ENCODE measurements around the gene PPIAL4G. TPM values are rescaled to one million over a fixed set of nuclear protein-coding genes. Genes with fewer than 3 reads are reported as not detected.
"Not testable (repeated sequence)": the region's sequence is repeated elsewhere in the genome, so short reads cannot be mapped to it uniquely, and the experiment has no call there.

The PPIAL4G gene
- total RNA-seq, 1 donor from 2014 or later, result 0.05 TPM

DNA sequence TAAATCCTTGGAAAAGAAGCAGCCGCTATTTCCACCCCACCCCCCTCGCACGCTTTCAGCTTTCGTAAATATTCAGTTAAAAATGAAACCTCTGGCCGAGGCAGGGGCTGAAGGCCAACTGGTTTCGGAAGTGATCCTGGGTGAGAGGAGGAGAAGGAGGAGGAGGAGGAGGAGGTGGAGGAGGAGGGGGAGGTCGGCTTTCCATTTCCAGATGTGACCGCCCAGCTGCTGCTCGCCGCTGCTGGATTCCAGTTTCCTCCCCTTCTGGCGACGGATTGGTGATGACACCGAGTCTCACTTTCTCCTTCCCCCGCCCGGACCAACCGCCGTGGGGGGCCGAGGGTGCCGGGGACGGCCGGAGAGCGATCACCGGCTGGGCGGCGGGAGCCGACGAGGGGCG, 23.4 kb downstream of the PPIAL4G start:
- intact Hi-C loops (cut with micrococcal nuclease); H3K36me3 Mint-ChIP-seq (ENCODE audit: low read depth); H3K9me3 Mint-ChIP-seq; H3K4me1 Mint-ChIP-seq (ENCODE audit: low read depth); DNase-seq (ENCODE audit: low spot score); H3K27me3 Mint-ChIP-seq (ENCODE audit: low read depth); H3K27ac Mint-ChIP-seq: not testable (repeated sequence)
- H3K4me3 Mint-ChIP-seq (ENCODE audit: low read depth), result peak overlapping the region; percentile 51

DNA sequence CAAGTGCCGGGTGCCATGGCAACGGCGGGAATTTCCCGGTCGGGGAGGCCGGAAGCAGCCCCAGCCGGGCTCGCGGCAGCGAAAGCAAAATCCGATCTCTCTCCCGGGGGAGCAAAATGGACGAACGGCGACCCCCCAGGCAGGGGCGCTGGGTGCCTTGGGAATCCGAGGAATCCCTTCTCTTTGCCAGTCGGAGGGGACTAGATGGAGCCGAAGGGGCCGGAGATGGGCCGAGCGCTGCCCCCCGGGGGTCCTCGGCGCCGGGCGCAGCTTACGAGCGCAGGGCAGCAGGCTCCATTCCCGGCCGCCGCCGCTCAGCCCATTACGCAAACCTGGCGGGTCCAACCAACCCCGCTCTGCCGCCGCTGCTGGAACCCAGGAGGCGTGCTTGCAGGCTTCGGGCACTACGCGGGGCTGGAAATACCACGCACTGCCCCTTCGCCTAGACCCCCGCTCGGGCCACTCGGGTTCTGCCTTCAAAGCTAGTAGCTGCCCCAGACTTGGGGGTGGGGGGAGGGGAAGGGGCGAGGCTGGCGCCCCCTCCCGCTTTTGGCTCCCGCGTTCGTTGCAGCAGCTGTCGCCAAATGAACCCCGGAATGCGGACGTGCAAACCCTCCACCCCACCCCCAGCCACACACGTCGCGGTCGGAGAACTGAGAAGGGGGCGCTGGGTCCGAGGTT, 24.1 kb downstream of the PPIAL4G start:
- H3K9me3 Mint-ChIP-seq; H3K27me3 Mint-ChIP-seq (ENCODE audit: low read depth); H3K36me3 Mint-ChIP-seq (ENCODE audit: low read depth); intact Hi-C loops (cut with micrococcal nuclease); H3K4me1 Mint-ChIP-seq (ENCODE audit: low read depth): not testable (repeated sequence)
- peak overlapping the region; percentile 49 for H3K27ac Mint-ChIP-seq
- DNase-seq (ENCODE audit: low spot score), result peak; percentile 33
- H3K4me3 Mint-ChIP-seq (ENCODE audit: low read depth), result peak overlapping the region; percentile 70

DNA sequence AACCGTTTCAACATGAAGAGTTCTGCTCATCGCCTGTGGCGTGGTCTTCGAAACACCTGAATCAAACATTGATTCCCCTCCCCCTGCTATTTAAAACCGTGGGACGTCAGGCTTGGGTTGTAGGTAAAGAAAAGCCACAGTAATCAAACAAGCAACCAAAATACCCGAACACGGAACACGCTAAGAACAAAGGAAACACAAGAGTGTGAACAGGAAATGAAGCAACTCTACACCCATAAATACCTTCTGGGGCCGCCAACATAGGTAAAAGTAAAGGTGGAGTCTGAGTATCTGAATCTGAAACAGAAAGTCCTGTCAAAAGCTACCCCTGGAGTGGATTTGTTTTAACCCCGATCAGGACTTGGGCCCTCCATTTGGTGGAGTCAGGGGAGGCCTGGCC, 24.7 kb downstream of the PPIAL4G start:
- H3K4me1 Mint-ChIP-seq (ENCODE audit: low read depth); intact Hi-C loops (cut with micrococcal nuclease); H3K27me3 Mint-ChIP-seq (ENCODE audit: low read depth); H3K9me3 Mint-ChIP-seq; H3K36me3 Mint-ChIP-seq (ENCODE audit: low read depth): not testable (repeated sequence)
- H3K4me3 Mint-ChIP-seq (ENCODE audit: low read depth), result peak overlapping the region; percentile 88
- peak overlapping the region; percentile 91 for H3K27ac Mint-ChIP-seq
- peak; percentile 31 for DNase-seq (ENCODE audit: low spot score)

DNA sequence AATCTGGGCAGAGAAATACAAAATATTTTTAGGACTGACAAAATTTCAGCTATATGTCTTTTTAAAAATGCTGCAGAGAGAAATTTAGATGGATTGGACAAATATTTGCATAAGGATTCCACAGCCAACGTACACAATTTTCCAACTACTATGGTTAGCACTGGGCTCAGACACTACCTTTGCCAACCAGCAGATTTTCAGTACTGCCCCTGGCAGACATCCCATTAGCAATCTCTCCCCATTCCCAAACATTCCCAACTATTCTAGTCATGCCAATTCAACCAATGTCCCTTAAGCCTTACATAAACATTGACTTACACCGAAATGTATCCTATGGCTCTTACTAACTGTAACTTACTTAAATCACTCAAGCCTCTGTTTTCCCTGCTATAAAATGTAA, 30.3 kb downstream of the PPIAL4G start:
- H3K36me3 Mint-ChIP-seq (ENCODE audit: low read depth); H3K27me3 Mint-ChIP-seq (ENCODE audit: low read depth); H3K4me1 Mint-ChIP-seq (ENCODE audit: low read depth); H3K27ac Mint-ChIP-seq; H3K9me3 Mint-ChIP-seq; DNase-seq (ENCODE audit: low spot score); intact Hi-C loops (cut with micrococcal nuclease); H3K4me3 Mint-ChIP-seq (ENCODE audit: low read depth): not testable (repeated sequence)

DNA sequence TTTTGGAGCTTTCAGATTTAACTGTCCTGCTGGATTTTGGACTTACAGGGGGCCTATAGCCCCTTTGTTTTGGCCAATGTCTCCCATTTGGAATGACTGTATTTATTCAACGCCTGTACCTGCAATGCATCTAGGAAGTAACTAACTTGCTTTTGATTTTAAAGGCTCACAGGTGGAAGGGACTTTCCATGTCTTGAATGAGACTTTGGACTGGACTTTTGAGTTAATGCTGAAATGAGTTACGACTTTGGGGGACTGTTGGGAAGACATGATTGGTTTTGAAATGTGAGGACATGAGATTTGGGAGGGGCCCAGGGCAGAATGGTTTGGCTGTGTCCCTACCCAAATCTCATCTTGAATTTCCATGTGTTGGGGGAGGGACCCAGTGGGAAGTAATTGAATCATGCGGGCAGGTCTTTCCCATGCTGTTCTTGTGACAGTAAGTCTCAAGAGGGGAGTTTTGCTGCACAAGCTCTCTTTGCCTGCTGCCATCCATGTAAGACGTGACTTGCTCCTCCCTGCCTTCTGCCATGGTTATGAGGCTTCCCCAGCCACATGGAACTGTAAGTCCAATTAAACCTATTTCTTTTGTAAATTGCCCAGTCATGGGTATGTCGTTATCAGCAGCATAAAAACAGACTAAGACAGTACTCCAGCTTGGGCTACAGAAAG, 43.3 kb downstream of the PPIAL4G start:
- H3K9me3 Mint-ChIP-seq; DNase-seq (ENCODE audit: low spot score); H3K27me3 Mint-ChIP-seq (ENCODE audit: low read depth); H3K4me3 Mint-ChIP-seq (ENCODE audit: low read depth); H3K4me1 Mint-ChIP-seq (ENCODE audit: low read depth); intact Hi-C loops (cut with micrococcal nuclease); H3K27ac Mint-ChIP-seq: not testable (repeated sequence)
- peaks cover 15% of the 10 kb centered on the region for H3K36me3 Mint-ChIP-seq (ENCODE audit: low read depth)

DNA sequence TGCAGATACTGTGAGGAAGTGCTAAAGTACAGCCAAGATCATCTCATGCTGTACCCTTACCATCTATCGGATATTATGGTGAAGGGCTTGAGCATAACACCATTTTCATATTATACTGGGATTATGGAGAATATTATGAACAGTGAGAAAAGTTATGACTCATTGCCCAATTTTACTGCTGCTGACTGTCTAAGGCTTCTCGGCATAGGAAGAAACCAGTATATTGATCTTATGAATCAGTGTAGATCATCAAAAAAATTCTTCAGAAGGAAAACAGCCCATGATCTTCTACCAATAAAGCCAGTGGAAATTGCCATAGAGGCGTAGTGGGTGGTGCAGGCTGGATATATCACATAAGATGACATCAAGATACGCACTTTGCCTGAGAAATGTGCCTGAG, 47.7 kb downstream of the PPIAL4G start:
- DNase-seq (ENCODE audit: low spot score), result no peak
- Mint-ChIP-seq H3K27ac (no peak overlapping the region), H3K36me3 (ENCODE audit: low read depth) (peaks cover 50% of the 10 kb centered on the region), H3K4me1 (ENCODE audit: low read depth) (peaks cover 16% of the 10 kb centered on the region), H3K27me3 (ENCODE audit: low read depth) (no peaks in the 10 kb centered on the region), H3K9me3 (no peaks in the 10 kb centered on the region), H3K4me3 (ENCODE audit: low read depth) (no peak overlapping the region)
- intact Hi-C loops (cut with micrococcal nuclease), result no loop called here

DNA sequence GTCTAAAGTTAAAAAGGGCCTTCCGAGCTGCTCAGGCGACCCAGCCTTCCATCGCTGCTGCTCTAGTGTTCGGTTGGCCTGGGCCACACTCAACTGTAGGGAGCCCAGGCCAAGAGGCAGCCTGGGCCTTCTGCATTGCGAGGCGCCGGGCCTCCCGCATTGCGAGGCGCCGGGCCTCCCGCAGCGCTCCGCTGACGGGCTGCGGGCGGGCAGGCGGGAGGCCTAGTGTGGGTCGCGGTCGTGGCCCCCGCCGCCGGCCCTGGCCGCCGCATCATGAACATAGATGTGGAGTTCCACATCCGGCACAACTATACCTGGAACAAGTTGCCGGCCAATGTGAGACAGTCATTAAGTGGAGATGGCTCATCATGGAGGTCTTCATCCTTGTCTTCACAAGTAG, 48.3 kb downstream of the PPIAL4G start:
- intact Hi-C loops (cut with micrococcal nuclease), result no loop called here
- no peak overlapping the region for H3K27ac Mint-ChIP-seq
- DNase-seq (ENCODE audit: low spot score), result no peak
- no peaks in the 10 kb centered on the region for H3K27me3 Mint-ChIP-seq (ENCODE audit: low read depth)
- H3K4me1 Mint-ChIP-seq (ENCODE audit: low read depth), result peaks cover 16% of the 10 kb centered on the region
- peaks cover 54% of the 10 kb centered on the region for H3K36me3 Mint-ChIP-seq (ENCODE audit: low read depth)
- no peaks in the 10 kb centered on the region for H3K9me3 Mint-ChIP-seq
- H3K4me3 Mint-ChIP-seq (ENCODE audit: low read depth), result no peak overlapping the region

DNA sequence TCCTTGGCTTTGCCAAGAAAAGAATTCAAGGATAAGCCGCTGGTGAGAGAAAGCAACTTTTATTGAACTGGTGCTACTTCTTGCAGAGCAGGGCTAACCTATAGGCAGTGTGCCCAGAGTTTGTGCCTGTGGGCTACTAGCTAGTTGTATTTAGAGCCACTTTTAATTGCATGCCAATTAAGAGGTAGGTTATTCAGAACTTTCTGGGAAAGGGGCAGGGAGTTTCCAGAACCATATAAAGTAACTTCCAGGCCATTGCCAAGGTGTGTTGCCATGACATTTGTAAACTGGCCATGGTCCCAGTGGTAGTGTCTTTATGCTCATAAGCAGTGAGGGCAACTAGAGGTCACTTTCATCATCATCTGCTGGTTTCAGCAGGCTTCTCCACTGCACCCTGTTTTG, 50.2 kb downstream of the PPIAL4G start:
- H3K27me3 Mint-ChIP-seq (ENCODE audit: low read depth); intact Hi-C loops (cut with micrococcal nuclease): not testable (repeated sequence)
- H3K36me3 Mint-ChIP-seq (ENCODE audit: low read depth), result peaks cover 63% of the 10 kb centered on the region

More for the DNA sequence above, 50.2 kb downstream of the PPIAL4G start:
- not testable (repeated sequence) for H3K27ac Mint-ChIP-seq; H3K9me3 Mint-ChIP-seq; DNase-seq (ENCODE audit: low spot score); H3K4me3 Mint-ChIP-seq (ENCODE audit: low read depth)
- H3K4me1 Mint-ChIP-seq (ENCODE audit: low read depth), result peaks cover 16% of the 10 kb centered on the region

Other genes starting within 250 kb of the PPIAL4G start
- 24.5 and 29.8 TPM in 2 replicates for gene NBPF14, start 112.7 kb upstream of the PPIAL4G start, total RNA-seq